HepG2 (cell line): ENCODE results near the gene TTYH1. TPM values are rescaled to one million over a fixed set of nuclear protein-coding genes. Genes with fewer than 3 reads are reported as not detected.

Experiments
- ATAC-seq: fragments of 200-7000 bp; cut with Tn5 transposase; 3 replicates; pipeline ENCODE4 v1.9.1; 2020; ENCODE audit warnings: mild to moderate bottlenecking, moderate library complexity
- BruUV-seq: library from RNA; stranded (reverse); fragments of 400-500 nt; replicated peaks from 2 replicates; lab custom pipeline; 2021; lab: Mats Ljungman, UMichigan
- CTCF ChIA-PET: fragments of 300-600 bp; formaldehyde crosslinking; extraction: SDS; loops from one replicate; lab custom pipeline; 2021; ENCODE audit warnings: low total read pairs, inconsistent platforms, low intra/inter-chr PET ratio; lab: Yijun Ruan, JAX
- POLR2A ChIA-PET: fragments of 350-600 bp; sonication (Branson Sonifier 250); formaldehyde crosslinking; loops from one replicate; lab custom pipeline; 2020; ENCODE audit warnings: antibody characterized with exemption, inconsistent platforms; lab: Yijun Ruan, JAX
- DNase-seq: peaks from one replicate; pipeline ENCODE4 v3.0.0-alpha.2; 2015; ENCODE audit warnings: low spot score
- FAIRE-seq: peaks from 3 replicates; lab custom pipeline; 2011; peaks lifted over from hg19 to GRCh38; lab: Jason Lieb, UNC
- H2AFZ ChIP-seq: one replicate; pipeline ENCODE4 v1.6.1; 2011; ENCODE audit warnings: low read length, inconsistent platforms
- H3K27ac ChIP-seq: fragments of 300-600 bp; 3 replicates; pipeline ENCODE4 v1.8.0; 2011; ENCODE audit warnings: mixed run types, mild to moderate bottlenecking, mixed read lengths, low read length, inconsistent platforms; ENCODE audit not compliant: insufficient read depth; ENCODE audit errors: extremely low read length
- H3K27me3 ChIP-seq, 2 experiments: fragments of 200-600 bp in 1 of 2; 2 replicates in 1 of 2; 3 replicates in 1 of 2; pipeline versions ENCODE4 v1.6.0 to v1.8.0; 2011; ENCODE audit warnings: low read length in 2 of 2, mild to moderate bottlenecking in 2 of 2, moderate library complexity in 2 of 2, inconsistent platforms in 1 of 2; ENCODE audit not compliant: insufficient read depth in 2 of 2, control insufficient read depth in 1 of 2
- H3K36me3 ChIP-seq, 2 experiments: fragments of 200-600 bp in 1 of 2; replicated peaks in 1 of 2; 2 replicates in 1 of 2; 3 replicates in 1 of 2; pipeline versions ENCODE4 v1.5.1 to v1.8.0; 2011; ENCODE audit warnings: low read length in 2 of 2, inconsistent platforms in 1 of 2; ENCODE audit not compliant: insufficient read depth in 2 of 2, control insufficient read depth in 1 of 2
- H3K4me1 ChIP-seq: 2 replicates; pipeline ENCODE4 v1.5.1; 2012; ENCODE audit warnings: low read length, inconsistent platforms; ENCODE audit not compliant: insufficient read depth
- H3K4me2 ChIP-seq: 2 replicates; pipeline ENCODE4 v1.6.0; 2011; ENCODE audit warnings: low read depth, low read length, inconsistent platforms
- H3K4me3 ChIP-seq, 3 experiments: fragments of 200-600 bp in 1 of 3; sonication (generic), shearing (Covaris generic) in 1 of 3; replicated peaks in 1 of 3; 2 replicates each; pipeline ENCODE4 v1.5.1; 2011 to 2016; ENCODE audit warnings: low read length in 3 of 3, inconsistent platforms in 2 of 3, low read depth in 2 of 3, mild to moderate bottlenecking in 2 of 3, control low read depth in 1 of 3, mixed read lengths in 1 of 3; ENCODE audit not compliant: insufficient read depth in 1 of 3
- H3K79me2 ChIP-seq: one replicate; pipeline ENCODE4 v1.6.1; 2011; ENCODE audit warnings: low read length, inconsistent platforms; ENCODE audit not compliant: insufficient read depth
- H3K9ac ChIP-seq: 2 replicates; pipeline ENCODE4 v1.6.0; 2011; ENCODE audit warnings: mild to moderate bottlenecking, low read depth, low read length, inconsistent platforms; ENCODE audit not compliant: insufficient read depth
- H3K9me3 ChIP-seq: 2 replicates; pipeline ENCODE4 v1.5.1; 2012; ENCODE audit warnings: mild to moderate bottlenecking, low read length
- H4K20me1 ChIP-seq: 2 replicates; pipeline ENCODE4 v1.6.0; 2011; ENCODE audit warnings: inconsistent platforms, mild to moderate bottlenecking, low read length, moderate library complexity; ENCODE audit not compliant: insufficient read depth
- ATF6 ChIP-seq: sonication (generic); formaldehyde crosslinking; conservative IDR thresholded peaks from 2 replicates; pipeline ENCODE4 v1.4.0; 2020; ENCODE audit warnings: missing genetic modification reagents
- CBFB ChIP-seq: sonication (generic); formaldehyde crosslinking; IDR thresholded peaks from 2 replicates; pipeline ENCODE4 v1.4.0; 2020; ENCODE audit warnings: missing genetic modification reagents
- CHD4 ChIP-seq: fragments of 200-600 bp; sonication (generic); IDR thresholded peaks from 2 replicates; pipeline ENCODE4 v1.7.0; 2017; ENCODE audit warnings: mild to moderate bottlenecking, low read length, borderline replicate concordance
- CREBL2 ChIP-seq: sonication (generic); formaldehyde crosslinking; IDR thresholded peaks from 2 replicates; pipeline ENCODE4 v1.8.1; 2023; ENCODE audit warnings: missing genetic modification reagents, mild to moderate bottlenecking, borderline replicate concordance
- DBP ChIP-seq: sonication (generic); formaldehyde crosslinking; IDR thresholded peaks from 2 replicates; pipeline ENCODE4 v1.4.0; 2020; ENCODE audit warnings: missing genetic modification reagents; ENCODE audit errors: not compliant biosample characterization
- ETV5 ChIP-seq: IDR thresholded peaks from 2 replicates; pipeline ENCODE4 v1.6.1; 2018; ENCODE audit warnings: missing biosample characterization, missing genetic modification reagents, inconsistent platforms, borderline replicate concordance
- FOXJ3 ChIP-seq: sonication (generic); formaldehyde crosslinking; IDR thresholded peaks from 2 replicates; pipeline ENCODE4 v1.4.0; 2020; ENCODE audit warnings: missing genetic modification reagents, mild to moderate bottlenecking, borderline replicate concordance
- FOXO1 ChIP-seq: sonication (generic); formaldehyde crosslinking; IDR thresholded peaks from 2 replicates; pipeline ENCODE4 v1.4.0; 2020; ENCODE audit warnings: missing genetic modification reagents
- KMT2A ChIP-seq: sonication (generic); formaldehyde crosslinking; IDR thresholded peaks from 2 replicates; pipeline ENCODE4 v1.4.0; 2020; ENCODE audit warnings: missing genetic modification reagents
- MAFK ChIP-seq, 2 experiments: IDR thresholded peaks in 1 of 2; conservative IDR thresholded peaks in 1 of 2; 2 replicates each; pipeline ENCODE4 v1.6.1; 2011; ENCODE audit warnings: improper control_type of control experiment in 2 of 2, low read length in 2 of 2
- NCOA1 ChIP-seq: sonication (generic); formaldehyde crosslinking; IDR thresholded peaks from 2 replicates; pipeline ENCODE4 v1.9.0; 2021; ENCODE audit warnings: missing genetic modification reagents
- NR2F6 ChIP-seq, 2 experiments: IDR thresholded peaks; 2 replicates each; pipeline ENCODE4 v1.6.1; 2016; ENCODE audit warnings: antibody characterized with exemption in 1 of 2, mild to moderate bottlenecking in 1 of 2
- PLRG1 ChIP-seq: fragments of 450-650 bp; conservative IDR thresholded peaks from 2 replicates; pipeline ENCODE4 v1.6.1; 2016
- SIN3B ChIP-seq: fragments of 150-350 bp; IDR thresholded peaks from 2 replicates; pipeline ENCODE4 v1.6.1; 2014; ENCODE audit warnings: low read length
- TBX2 ChIP-seq: sonication (generic); formaldehyde crosslinking; IDR thresholded peaks from 2 replicates; pipeline ENCODE4 v1.5.0; 2020; ENCODE audit warnings: missing genetic modification reagents, mild to moderate bottlenecking, borderline replicate concordance
- THYN1 ChIP-seq: sonication (generic); formaldehyde crosslinking; IDR thresholded peaks from 2 replicates; pipeline ENCODE4 v1.8.1; 2023; ENCODE audit warnings: low read depth, mild to moderate bottlenecking, moderate library complexity, missing genetic modification reagents, borderline replicate concordance
- ZIK1 ChIP-seq: sonication (generic); formaldehyde crosslinking; IDR thresholded peaks from 2 replicates; pipeline ENCODE4 v1.5.0; 2020; ENCODE audit warnings: mild to moderate bottlenecking, low read depth, missing genetic modification reagents, borderline replicate concordance
- ZMYM3 ChIP-seq: sonication (generic); formaldehyde crosslinking; IDR thresholded peaks from 2 replicates; pipeline ENCODE4 v1.5.1; 2020; ENCODE audit warnings: mild to moderate bottlenecking, missing genetic modification reagents
- ZNF337 ChIP-seq: sonication (generic); formaldehyde crosslinking; IDR thresholded peaks from 2 replicates; pipeline ENCODE4 v1.5.1; 2020; ENCODE audit warnings: missing genetic modification reagents, low read depth, mild to moderate bottlenecking, borderline replicate concordance
- ZNF616 ChIP-seq: sonication (generic); formaldehyde crosslinking; IDR thresholded peaks from 2 replicates; pipeline ENCODE4 v1.5.0; 2020; ENCODE audit warnings: low read depth, mild to moderate bottlenecking, missing genetic modification reagents
- ZNF629 ChIP-seq: sonication (generic); formaldehyde crosslinking; conservative IDR thresholded peaks from 2 replicates; pipeline ENCODE4 v1.5.0; 2020; ENCODE audit warnings: missing genetic modification reagents
- WGBS: methylation state at CpG from one replicate; pipeline ENCODE4 v1.1.6; 2017; ENCODE audit warnings: low lambda C conversion rate; 5-methylcytosine and 5-hydroxymethylcytosine counted together
- in situ Hi-C: cut with HindIII; loops from 2 replicates; pipeline ENCODE4 v1.10.0; 2017; ENCODE audit warnings: low pct_unique_long_range_greater_than_20kb; ENCODE audit not compliant: extremely low pct_ligation_motif_present
- intact Hi-C: fragments of 100-400 bp; cut with micrococcal nuclease; formaldehyde crosslinking; loops from one replicate; pipeline ENCODE4 v1.10.0; 2022; ENCODE audit not compliant: unreplicated experiment
- polyA plus RNA-seq, 8 experiments: library from polyadenylated mRNA; depleted of rRNA in 3 of 8; stranded (reverse) in 7 of 8; unstranded in 1 of 8; fragments of >200 nt; fragmentation: Illumina TruSeq in 4 of 8; extraction: Trizol in 4 of 8; gene quantifications; 2 replicates each; pipeline versions ENCODE4 v1.2.1 to v1.2.3, GENCODE V29; 2011 to 2016; ENCODE audit warnings: low read depth in 4 of 8, missing spikeins in 1 of 8, mixed read lengths in 1 of 8; ENCODE audit not compliant: insufficient read depth in 1 of 8
- total RNA-seq, 5 experiments: library from RNA; depleted of rRNA; stranded (reverse); fragments of >200 nt; fragmentation: Illumina TruSeq; extraction: Trizol; gene quantifications; 2 replicates each; pipeline ENCODE4 v1.2.3, GENCODE V29; 2016; ENCODE audit warnings: low read depth in 1 of 5

TTYH1 gene
- total and polyA plus RNA-seq, 2 of the 13 experiments (the other 11 are each of a cell fraction or from before 2014, with no cell fraction given) = 6.9 to 19.9 TPM

- no TSS peak for BruUV-seq
- intact Hi-C loops = no loop called here
- POLR2A ChIA-PET = interaction anchor here (0.9 to 4.4 kb wide), 8 partner anchors 11 to 282 kb away, joined by 3 to 55 read pairs (median 10); partner anchors contain the start of genes CNOT3, LAIR1, LENG8 and LENG9
- H3K4me1 ChIP-seq = peaks cover 69% of the 10 kb centered on the region
- WGBS = 93% methylated on average over 22 of the region's 26 CpGs
- in situ Hi-C loops = no loop called here
- no peak overlapping the region for H2AFZ ChIP-seq
- no peaks in the 10 kb centered on the region for H4K20me1 ChIP-seq
- no peaks in the 10 kb centered on the region for H3K36me3 ChIP-seq
- H3K79me2 ChIP-seq = no peaks in the 10 kb centered on the region
- CTCF ChIA-PET = no interaction called here
- H3K4me3 ChIP-seq = peak overlapping the region in 1 of 3 experiments; percentile 64; a peak in 2 of 6 replicates
- DNase-seq (no peak), ATAC-seq (no peak), FAIRE-seq (no peak)
- peak overlapping the region; percentile 90 for H3K4me2 ChIP-seq
- peak overlapping the region; percentile 79 for H3K9ac ChIP-seq
- no peaks in the 10 kb centered on the region for H3K9me3 ChIP-seq
- no peaks in the 10 kb centered on the region for H3K27me3 ChIP-seq
- H3K27ac ChIP-seq = peak overlapping the region; percentile 73
- no peak for TF ChIP-seq PLRG1
- TF ChIP-seq KMT2A (CRISPR knock-in tag) = no peak
- no peak for TF ChIP-seq ZNF616 (CRISPR knock-in tag)
- peak; percentile 97 for TF ChIP-seq ZNF629
- TF ChIP-seq NR2F6 (IDR thresholded peaks at IDR 0.05) = no peak
- no peak for TF ChIP-seq NR2F6 (CRISPR knock-in tag; IDR thresholded peaks at IDR 0.05)
- TF ChIP-seq CBFB (CRISPR knock-in tag) = no peak
- TF ChIP-seq ZIK1 (CRISPR knock-in tag) = no peak
- no peak for TF ChIP-seq DBP (CRISPR knock-in tag)
- TF ChIP-seq ATF6 (CRISPR knock-in tag) = no peak
- no peak for TF ChIP-seq ZNF337 (CRISPR knock-in tag)
- no peak; the same call in 1 of the 2 replicates for TF ChIP-seq ETV5
- no peak for TF ChIP-seq FOXJ3
- TF ChIP-seq FOXO1 (CRISPR knock-in tag) = no peak
- TF ChIP-seq MAFK (conservative IDR thresholded peaks at IDR 0.05 in 1 of 2, IDR thresholded peaks at IDR 0.05 in 1 of 2; ENCODE audit: low read length in 2 of 2) = no peak
- peak; percentile 61; the same call in 1 of the 2 replicates for TF ChIP-seq CHD4
- TF ChIP-seq NCOA1 (CRISPR knock-in tag) = no peak
- TF ChIP-seq THYN1 (CRISPR knock-in tag) = no peak
- TF ChIP-seq TBX2 = peak; percentile 12; the same call in 1 of the 2 replicates
- TF ChIP-seq CREBL2 (CRISPR knock-in tag) = no peak
- no peak for TF ChIP-seq SIN3B
- peak; percentile 88 for TF ChIP-seq ZMYM3 (CRISPR knock-in tag)
These were observed 3.9 kb downstream of the TTYH1 start for GRCh38 chr19:54418930-54419800.
